GM12864 (cell line): ENCODE results near the gene CDYL.
"Not testable (repeated sequence)": the region's sequence is repeated elsewhere in the genome, so short reads cannot be mapped to it uniquely, and the experiment has no call there.

ENCODE experiments used
- DNase-seq: peaks from one replicate; pipeline ENCODE4 v3.0.0-alpha.2; 2011; ENCODE audit warnings: low read depth
- H3K4me3 ChIP-seq: 2 replicates; pipeline ENCODE4 v1.5.1; 2011; ENCODE audit warnings: mild to moderate bottlenecking, low read depth, low read length, control low read depth
- CTCF ChIP-seq: IDR thresholded peaks from 2 replicates; pipeline ENCODE4 v1.5.1; 2011; ENCODE audit warnings: low read depth, mild to moderate bottlenecking, moderate library complexity, low read length, control low read depth, inconsistent platforms; ENCODE audit errors: missing control alignments

The CDYL gene

GRCh38 chr6:5004373-5005037 lies 228.3 kb downstream of the CDYL start:
- DNase-seq, result no peak
- peak overlapping the region; percentile 69 for H3K4me3 ChIP-seq
- TF ChIP-seq CTCF, result no peak

GRCh38 chr6:5005038-5005433 lies 228.8 kb downstream of the CDYL start:
- DNase-seq, result not testable (repeated sequence)

More at GRCh38 chr6:5005038-5005433, 228.8 kb downstream of the CDYL start:
- H3K4me3 ChIP-seq, result not testable (repeated sequence)
